Sigmoid colon (tissue), 4 donors: ENCODE data around the gene COCH.

Source experiments
- CTCF ChIP-seq, 4 experiments: fragments of 450-650 bp in 3 of 4; fragments of 200-600 bp in 1 of 4; IDR thresholded peaks; one replicate each; pipeline ENCODE4 v1.5.1; 2016 to 2019; ENCODE audit warnings: antibody characterized with exemption in 4 of 4, mild to moderate bottlenecking in 3 of 4, moderate library complexity in 2 of 4
- POLR2A ChIP-seq, 2 donors: fragments of 450-650 bp; IDR thresholded peaks; one replicate each; pipeline ENCODE4 v1.6.1; 2016; ENCODE audit warnings: antibody characterized with exemption in 2 of 2, mild to moderate bottlenecking in 2 of 2, moderate library complexity in 2 of 2
- POLR2AphosphoS5 ChIP-seq, 4 donors: sonication (generic); formaldehyde crosslinking; IDR thresholded peaks; one replicate each; pipeline ENCODE4 v1.6.1; 2017; ENCODE audit warnings: antibody characterized with exemption in 4 of 4

- TF ChIP-seq CTCF (IDR thresholded peaks at IDR 0.05): no peak
- TF ChIP-seq POLR2A (IDR thresholded peaks at IDR 0.05): no peak
- TF ChIP-seq POLR2AphosphoS5 (IDR thresholded peaks at IDR 0.05): no peak
Measured at GRCh38 chr14:30896435-30896834, 22.1 kb downstream of the COCH start.
